DMS 273 (cell line): Measurements from ENCODE around the gene ABCA12.

Source experiments
- DNase-seq: peaks from one replicate; lab custom pipeline; 2025; ENCODE audit not compliant: unreplicated experiment; lab: John Stamatoyannopoulos, UW

The ABCA12 gene

DNA sequence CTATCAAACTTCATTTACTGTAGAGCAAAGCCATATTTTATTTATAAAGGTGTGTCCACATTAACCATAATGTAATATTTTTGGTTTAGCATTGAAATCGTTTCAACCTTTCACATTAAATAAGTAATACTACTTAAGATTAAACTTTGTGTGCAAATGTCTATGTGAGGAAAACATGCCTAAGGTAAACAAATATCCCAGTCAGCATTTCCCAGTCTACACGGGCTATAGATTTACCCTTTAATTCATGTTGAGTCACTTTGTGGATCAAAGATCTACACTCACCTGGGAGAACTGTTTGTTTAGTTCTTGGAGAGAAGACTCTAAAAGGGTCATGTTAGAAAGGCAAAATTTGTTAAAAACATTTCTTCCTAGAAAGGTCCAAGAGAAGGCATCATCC is 89.1 kb downstream of the ABCA12 start:
- no peak for DNase-seq

DNA sequence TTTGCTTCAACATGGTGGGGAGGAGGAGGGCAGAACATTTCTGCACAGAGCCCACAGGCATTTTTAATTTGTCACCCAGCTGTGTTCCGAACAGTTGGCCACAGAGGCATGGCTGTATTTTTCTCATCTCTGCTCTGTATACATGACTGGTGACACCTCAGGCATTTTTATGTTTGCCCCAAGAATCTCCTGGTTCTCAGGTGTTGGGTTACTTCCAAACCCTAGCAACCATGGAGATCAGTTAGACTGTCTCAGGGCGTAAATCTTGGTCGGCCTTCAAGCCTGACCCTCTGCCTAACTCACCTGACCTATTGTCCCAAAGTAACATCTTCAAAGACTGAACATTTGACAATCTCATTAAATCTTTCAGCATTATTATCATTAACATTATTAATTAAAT is 100.0 kb downstream of the ABCA12 start:
- no peak for DNase-seq

DNA sequence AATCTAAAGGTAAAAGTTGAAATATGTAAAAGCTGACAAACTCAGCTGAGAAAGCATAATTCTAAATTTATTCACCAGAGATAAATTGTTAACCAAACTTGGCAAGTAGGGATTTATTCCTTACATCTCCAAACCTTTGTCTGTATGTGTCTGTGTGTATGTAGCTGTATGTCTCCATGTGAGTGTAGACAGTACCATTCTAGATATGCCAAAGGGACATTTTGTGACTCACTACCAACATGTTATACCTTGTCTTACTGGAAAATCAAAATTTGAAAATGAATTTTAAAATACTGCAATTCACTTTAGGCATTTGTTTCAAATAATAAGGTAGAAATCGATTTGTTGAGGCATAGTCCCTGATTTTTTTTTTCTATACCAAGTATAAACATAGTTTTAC is 102.1 kb downstream of the ABCA12 start:
- DNase-seq, result no peak

DNA sequence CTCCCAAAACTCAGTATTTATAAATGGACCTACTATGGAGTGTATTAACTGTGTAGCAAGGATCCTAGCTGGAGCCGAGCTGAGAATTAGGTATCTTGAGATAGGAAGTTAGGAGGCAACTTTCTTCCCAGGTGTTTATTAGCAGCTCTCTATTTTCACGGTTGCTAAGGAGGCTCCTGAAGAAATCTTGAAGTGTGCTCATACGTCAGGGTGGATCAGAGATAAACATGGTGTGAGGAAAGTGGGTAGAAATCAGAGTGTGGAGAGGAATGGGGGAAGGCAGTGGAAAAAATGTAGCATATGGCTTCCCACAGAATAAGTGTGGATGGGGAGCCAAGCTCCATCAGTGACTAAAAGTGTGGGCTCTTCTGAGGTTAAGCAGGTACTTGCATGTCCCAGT is 104.3 kb downstream of the ABCA12 start:
- no peak for DNase-seq

DNA sequence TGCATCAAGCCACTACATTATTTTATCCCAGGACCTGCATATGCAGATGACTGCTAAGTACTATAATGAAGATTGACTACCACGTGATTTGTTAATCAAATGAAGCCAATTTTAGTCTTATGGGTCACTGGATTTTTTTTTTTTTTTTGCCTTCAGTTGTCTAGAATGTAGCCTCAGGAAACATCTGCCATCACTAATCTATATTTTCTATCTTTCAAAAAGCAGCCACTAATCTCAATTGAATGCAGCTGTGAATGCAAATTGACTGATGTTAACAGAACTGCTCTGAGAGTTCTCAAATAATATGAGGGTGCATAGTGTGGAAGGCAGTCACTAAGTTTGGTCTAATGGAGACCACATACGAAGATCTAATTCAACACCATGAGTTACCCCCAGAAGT is 106.3 kb downstream of the ABCA12 start:
- no peak for DNase-seq

DNA sequence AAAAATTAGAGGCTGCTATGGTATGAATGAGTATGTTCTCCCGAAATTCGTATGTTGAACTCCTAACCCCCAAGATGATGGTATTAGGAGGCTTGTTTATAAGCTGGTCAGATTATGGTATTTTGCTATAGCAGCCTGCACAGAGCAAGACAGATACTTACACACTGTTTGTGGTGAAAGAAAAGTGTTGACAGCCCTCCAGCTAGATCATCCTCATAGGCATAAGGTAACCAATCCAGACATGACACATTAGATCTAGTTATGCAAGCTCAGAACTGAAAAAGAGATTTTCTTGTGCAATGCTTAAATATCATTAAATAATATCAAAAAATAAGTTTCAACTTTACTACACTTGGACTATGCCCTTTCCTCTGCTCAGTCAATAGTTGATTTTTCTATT is 107.1 kb downstream of the ABCA12 start:
- DNase-seq, result no peak

DNA sequence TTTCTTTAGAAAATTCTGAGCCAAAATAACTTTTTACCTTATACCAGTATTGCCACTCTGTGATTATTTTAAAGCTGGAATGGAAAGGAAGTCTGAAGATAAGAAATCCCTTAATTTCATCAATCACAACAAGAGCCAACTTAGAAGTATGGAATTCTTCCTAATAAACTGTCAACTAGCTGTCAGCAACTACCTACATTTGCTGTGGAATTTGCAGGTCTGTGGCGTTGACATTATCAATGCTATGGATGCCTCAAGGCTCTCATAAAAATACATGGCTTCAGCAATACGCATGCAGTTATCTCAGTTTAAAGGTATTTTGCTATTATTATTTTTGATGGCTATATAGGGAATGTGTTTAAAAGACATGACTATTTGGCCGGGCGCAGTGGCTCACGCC is 108.5 kb downstream of the ABCA12 start:
- DNase-seq, result no peak

DNA sequence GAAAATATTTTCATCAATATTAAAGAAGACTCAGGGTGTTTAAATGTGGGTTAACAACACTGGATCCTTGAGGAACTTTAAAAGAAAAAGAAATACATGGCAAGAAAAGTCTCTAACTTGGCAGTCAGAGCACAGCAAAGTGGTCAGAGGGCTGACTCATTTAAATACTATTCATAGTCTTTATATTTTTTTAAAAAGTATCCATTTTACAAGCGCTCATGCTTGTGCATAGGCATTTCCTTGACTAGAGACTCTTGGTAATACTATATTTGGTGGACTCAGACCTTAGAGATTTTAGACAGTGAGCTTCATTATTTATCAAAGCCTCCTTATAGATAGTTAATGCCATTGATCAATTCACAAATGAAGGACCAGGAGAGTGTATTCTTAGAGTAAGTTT is 110.2 kb downstream of the ABCA12 start:
- DNase-seq, result no peak

DNA sequence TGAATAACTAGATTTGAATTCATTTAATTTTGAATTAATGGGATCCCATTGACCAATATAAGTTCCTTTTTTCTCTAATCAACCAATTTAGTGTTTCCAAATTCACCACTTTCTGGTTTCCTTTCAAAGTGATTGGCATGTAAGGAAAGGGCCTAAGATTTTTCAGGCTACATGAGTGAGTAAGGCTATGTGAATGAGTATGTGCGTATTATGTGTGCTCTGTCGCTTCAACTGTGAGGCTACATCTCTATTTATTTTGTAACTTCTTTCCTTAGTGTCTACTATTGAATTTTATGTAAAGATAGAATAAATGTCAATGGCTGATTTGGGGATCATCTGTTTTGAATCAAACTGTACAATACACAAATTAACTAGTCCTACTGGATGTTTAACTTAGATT is 110.6 kb downstream of the ABCA12 start:
- no peak for DNase-seq

DNA sequence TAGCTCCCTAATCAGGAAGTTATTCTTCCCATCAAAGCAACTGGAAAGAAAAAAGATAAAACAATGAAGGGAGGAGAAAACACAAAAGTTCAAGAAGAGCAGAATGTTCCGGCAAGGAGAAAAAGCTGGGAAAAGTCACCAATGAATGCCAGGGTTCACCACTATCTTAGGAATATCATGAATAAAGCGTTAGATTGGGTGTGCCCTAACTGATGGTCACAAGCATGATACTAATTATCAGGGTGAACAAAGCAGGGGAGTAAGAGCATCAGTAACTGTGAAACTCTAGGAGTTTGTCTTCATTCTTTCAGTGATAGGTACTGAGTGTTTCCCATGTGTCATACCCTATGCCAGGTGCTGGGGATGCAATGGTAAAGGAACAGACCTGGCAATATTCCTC is 115.5 kb downstream of the ABCA12 start:
- DNase-seq, result no peak

DNA sequence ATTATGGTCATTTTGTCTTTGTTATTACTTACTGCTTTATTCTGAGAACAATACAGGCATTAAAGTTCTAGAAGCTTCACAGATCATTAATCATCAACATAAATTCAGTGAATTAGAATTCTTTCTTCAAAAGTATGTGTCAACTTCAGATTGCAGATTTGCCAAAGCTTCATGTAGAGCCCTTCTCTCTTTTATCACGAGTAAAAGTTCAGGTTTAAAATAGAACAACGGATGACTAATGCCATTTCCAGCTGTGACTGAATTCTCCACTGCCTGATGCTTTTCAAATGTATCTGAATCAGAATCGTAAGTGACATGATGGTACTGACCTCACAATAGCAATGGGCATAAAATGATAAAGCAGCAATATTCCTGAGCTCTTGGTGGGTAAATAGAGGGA is 116.0 kb downstream of the ABCA12 start:
- no peak for DNase-seq

DNA sequence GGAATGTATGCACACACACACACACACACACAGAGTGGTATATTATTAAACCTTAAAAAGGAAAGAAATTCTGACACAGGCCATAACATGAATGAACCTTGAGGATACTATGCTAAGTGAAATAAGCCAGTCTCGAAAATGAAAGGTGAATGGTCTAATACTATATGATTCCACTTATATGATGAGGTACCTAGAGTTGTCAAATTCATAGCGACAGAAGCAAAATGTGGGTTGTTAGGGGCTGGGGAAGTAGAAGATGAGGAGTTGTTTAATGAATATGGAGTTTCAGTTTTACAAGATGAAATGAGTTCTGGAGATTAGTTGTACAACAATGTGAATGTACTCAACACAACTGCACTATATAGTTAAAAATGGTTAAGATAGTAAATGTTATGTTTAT is 118.1 kb downstream of the ABCA12 start:
- DNase-seq, result no peak

DNA sequence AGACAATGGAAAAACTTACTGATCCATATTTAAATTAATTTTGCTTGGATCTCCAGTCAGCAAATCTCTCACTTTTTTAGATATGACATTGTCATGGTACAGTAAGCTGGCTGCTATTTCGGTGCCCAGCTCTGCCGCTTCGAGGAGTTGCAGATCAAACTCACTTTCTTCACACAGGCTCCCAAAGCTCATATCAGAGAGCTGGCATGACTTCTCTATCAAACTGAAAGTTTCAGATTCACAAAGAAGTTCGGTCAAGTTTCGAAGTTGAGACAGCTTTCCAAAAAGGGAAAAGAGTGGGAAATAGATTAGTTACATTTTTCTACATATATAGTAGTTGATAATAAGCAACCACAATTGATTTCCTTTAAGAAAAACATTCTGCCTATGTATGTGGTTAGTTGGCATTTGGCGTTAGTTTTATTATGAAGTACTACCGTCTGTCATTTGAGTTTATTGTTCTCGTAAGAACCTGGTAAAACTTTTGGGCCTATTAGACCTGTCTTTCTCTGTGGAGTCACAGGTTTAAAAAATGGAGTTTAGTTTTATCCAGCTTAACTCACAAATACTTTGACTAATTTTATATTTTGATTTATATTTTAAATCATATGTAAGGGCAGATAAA is 118.8 kb downstream of the ABCA12 start:
- DNase-seq, result no peak

DNA sequence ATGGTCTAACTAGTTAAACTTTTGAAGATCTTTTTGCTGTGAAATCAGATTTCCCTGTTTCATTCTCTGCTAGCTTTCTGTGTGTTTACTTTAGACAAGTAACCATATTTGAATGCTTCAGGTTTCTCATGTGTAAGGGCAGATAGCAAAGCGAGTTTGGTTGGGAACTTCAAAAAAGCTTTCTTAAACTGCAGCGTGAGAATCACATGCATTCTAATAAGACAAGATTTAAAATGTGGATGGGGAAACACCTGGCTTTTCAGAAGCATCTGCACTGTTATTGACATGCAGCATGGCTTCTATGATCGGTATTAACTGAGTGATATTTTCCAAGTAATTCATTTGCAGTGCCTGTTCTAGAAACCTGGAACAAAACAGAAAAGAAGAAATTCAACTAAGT is 119.3 kb downstream of the ABCA12 start:
- DNase-seq, result no peak

DNA sequence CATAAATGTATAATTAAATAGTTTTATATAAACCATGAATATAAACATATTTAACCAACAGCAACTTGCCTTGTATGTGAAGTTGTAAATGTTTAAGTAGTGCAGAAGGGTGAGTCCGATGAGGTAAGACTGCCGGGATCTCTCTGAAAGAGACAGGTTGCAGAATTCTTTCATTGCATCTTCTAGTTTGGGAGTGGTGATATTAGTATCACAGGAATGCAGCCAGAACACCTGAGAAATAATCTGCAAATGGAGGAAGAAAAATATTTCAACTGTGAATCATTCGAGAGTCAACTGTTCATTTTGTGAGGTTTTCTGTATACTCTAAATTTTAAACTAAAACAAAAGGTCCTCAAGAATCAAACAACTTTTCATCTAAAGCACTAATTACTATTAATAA is 123.0 kb downstream of the ABCA12 start:
- no peak for DNase-seq

DNA sequence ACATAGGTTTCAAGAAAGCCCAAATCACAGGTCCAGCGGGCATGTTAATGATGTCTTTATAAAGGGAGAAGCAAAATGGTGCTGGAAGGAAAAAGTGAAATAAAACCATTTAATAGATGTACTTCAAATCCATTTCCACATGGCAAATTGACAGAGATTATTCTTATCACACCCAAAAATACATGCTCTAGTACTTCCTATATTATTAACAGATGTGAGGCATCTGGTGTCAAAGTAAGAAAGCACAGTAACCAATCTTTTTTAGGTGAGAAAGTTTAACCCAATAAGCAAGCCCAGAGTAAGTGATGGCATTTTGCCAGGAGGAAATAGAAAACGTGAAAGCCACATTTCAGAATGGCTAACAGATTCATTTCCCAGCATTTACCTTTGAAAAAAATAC is 128.0 kb downstream of the ABCA12 start:
- no peak for DNase-seq

DNA sequence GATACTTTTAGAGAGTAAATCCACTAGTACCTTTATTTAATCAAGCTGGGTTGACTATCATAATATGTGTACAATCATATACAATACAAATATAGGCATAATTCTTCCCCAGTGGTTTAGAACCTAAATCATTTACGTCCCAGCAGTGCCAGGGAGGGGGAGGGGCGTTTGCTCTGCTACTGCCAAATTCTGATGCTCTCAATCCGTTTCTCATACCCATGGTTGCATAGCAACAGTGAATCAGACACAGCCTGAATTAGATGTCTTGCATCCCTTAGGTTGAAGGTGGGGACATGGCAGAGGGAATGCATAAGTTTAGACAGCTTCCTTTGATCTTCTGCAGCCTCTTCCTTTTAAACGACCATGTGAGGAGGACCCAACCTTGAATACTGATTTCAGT is 135.4 kb downstream of the ABCA12 start:
- DNase-seq, result peak; percentile 25

DNA sequence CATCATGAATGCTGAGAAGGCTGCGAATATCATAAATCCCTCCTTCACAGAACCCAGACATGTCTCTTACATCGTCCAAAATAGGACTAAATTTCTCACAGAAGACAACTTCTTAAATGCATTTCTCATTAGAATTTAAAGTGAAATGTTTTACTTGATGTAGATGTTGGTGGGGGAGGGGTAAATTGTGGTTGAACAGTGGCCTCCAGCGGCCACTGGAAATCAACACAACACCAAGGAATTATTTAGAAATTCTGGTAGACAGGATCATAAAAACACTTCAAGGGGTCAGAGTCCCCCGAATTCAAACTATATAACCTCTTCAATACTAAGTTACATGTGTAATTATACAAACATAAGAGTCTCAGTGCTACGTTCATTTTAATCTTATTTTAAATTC is 135.9 kb downstream of the ABCA12 start:
- DNase-seq, result peak; percentile 60

DNA sequence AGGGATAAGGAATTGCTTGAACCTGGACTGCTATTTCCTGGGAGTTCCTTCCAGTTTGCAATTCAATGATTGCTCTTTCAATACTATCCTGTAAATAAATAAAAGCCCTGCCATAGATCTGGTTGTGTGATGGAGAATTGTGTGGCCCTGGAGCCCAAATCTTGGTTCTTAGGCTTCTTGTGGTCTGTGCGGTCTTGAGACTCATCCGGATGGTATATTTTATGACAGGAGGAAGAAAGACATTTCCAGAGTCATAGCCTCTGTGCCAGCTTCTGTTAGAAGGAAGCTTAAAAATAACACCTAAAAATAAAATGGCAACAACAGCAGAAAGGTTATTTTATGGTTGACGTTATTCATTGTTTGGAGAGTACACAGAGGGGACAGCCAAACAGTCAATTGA is 137.7 kb downstream of the ABCA12 start:
- no peak for DNase-seq

DNA sequence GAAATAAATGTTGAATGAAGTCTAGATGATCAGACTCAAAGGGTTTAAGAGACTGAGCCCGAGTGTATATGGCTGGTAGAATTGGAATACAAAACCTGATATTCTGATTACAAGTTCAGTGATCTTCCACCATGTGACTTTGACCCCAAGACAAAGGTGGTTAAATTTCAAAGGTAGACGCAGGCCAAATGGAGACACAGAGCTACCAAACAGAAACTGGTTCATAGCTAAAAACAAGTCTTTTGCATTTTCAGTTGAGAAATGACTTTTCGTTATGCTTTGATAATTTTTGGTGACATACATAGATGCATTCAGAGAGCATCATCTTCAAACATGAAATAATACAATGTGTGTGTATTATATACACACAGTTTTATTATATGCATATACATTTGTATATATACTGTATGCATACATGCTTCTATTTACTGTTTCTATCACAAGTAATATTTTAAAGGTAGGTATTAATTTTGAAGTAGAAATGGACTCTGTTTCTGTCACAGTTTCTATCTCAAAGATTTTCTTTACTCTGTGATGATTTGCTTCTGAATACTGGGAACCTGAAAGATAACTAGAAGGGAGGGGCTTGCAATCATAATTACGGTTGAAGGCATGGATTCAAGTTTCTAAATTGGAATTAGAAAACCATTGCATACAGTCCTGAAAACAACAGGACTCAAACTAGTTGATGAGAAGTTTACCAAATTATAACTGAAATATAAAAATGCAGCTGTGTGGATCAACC is 142.3 kb downstream of the ABCA12 start:
- no peak for DNase-seq

DNA sequence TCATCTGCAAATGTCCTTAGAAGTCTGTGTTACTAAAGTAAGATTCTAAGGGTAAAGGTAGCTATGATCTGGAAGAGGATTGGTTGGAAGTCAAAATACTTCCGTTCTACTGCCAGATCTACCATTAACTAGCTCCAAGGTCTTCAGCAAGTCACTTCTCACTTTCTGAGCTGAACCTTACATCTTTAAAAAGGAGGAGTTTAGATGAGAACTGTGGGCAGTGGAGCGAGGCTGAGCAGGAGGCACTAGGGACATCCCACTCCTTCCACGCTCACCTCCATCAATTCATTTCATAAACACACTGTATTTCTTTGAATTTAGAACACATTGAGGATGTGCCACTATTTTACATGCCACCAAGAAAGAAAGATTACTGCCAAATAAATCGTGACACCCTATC is 143.0 kb downstream of the ABCA12 start:
- no peak for DNase-seq

DNA sequence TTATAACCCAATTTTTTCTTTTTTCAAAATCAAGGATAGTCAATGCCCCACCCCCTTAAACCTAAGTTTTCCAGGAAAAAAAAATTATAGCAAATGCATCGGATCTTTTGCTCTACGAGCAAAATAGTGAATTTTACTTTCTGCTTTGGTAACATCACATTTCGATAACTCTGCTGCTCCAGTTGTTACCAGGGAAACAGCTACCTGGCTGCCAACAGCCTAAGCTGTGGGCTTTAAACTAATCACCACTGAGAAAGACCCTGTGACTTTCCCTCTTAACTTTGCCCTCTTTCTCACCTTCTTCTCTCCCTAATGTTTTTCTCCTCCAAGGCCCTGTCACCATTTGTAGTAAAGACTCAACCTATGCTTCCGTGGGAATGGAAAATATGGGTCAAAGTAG is 145.5 kb downstream of the ABCA12 start:
- DNase-seq, result no peak

DNA sequence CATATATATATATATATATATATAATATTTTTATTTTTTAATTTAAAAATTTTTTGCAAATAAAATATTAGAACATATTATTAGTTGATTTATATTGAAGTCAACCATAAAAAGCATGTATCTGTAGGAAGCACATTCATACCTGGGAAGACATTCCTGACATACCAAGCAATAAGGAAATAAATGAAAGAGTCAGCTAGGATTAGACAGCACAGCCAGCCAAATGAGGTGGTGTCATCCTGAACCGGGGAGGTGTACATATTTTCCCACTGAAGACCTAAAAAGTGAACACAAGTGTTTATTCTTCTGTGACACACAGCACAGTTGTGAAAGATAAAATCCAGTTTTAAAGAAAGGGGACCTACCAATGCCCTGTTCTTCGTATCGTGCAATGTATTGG is 149.2 kb downstream of the ABCA12 start:
- no peak for DNase-seq
